ENCODE results near the gene PRPH2.
"Not testable (repeated sequence)": the region's sequence is repeated elsewhere in the genome, so short reads cannot be mapped to it uniquely, and the experiment has no call there.

PRPH2 gene

DNA sequence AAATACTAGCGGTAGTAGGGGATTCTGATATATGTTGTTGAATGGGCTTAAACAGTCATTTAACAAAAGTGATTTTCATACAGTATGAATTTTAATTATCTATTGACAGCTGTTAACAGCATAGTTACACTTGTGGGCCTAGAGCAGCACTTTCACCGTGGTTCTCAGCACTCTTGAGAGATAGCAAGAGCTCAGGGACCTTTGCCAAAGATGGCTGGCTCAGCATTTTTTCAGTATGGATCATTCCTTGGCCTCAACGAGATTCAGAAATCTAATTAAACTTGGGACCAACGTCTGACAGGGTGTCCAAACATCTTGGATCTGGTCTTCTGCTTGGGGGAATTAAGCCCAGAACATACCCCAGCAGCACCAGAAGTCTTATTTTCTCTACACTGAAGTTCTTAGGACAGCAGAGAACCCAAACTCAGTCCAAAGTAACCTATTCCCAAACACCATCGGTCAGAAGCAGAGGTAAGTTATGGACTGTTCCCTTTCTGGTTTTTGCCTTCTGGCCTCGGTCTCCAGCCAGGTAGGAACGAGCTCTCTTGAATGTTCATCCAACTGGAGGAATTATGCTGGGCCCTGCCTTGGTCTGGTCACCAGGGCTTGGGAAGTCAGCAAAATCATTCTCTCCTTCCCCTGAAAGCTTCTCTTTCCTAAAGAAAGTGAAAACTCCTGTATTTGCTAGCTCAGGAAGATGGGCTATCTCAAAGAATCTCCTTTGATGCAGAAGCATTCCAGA, 25.7 kb downstream of the PRPH2 start:
- no peak for DNase-seq

DNA sequence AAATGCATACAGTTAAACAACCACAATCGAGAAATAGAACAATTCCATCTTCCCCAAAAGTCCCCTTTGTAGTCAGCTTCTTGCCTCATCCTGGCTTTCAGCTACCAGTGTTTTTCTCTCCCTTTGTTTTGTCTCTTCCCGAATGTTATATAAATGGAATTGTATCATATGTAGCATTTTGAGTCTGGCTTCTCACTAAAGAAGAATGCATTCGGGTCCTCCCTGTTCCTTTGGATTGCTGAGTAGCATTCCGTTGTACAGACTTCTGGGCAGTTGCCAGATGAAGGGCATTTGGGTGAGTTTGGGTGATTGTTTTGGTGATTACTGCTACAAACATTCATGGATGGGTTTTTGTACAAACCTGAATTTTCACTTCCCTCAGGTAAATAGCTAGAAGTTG, 27.8 kb downstream of the PRPH2 start:
- no peak for DNase-seq

DNA sequence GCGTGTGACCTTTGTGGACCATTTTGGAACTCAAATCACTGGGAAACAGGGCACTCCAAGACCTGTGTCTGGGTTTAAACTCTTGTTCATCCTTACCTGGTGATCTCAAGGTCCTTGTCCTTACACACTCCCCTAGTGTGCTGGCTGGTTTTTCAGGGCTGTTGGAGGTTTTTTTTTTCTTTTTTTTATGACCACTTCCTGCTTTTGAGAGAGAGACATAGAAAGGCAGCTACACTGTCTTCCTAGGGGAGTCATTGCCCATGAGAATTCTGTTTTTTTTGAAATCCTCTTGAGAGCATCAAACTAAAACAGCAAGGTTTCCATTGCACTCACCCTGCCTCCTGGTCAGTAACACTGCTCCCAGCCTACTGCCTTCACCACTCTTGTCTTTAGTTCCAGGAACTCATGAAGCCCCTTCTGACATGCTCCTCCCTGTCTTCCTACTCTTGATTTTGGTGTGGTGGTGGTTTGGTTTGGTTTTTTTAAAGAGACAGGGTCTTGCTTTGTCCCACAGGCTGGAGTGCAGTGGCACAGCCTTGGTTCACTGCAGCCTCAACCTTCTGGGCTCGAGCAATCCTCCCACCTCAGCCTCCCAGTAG, 28.6 kb downstream of the PRPH2 start:
- no peak for DNase-seq

DNA sequence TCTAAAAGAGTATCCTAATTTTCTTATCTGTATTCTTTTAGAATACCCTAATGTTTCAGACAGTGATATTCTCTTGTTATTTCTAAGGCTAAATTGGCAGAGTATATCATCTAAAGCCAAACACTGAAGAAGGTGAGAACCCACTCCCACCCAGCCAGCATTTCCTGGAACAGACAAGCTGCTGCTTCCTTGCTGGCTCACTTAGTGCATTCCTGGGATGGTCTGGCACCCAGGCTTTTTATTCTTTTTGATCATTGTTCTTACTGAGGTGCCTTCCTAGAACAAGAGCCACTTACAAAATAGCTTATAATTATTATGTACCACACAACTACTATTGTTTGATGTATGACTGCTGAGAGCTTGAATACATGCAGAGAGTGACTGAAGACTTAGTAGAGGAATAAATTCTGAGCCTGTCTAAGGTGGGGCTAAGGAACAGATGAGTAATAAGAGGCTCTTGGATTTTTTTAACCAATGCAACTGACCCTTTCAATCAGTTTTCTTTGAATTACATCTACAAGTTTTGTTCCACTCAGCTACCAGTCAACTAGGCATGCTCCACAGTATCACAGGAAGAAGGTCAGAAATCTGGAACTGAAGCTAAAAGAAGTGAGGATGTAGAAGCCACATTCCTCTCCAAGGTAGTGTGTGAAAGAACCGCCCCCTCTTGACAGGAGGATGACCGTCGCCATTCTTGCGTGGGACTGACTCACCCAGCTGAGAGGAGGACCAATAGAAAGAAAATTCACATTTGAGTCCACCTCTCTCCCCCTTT, 30.1 kb downstream of the PRPH2 start:
- no peak for DNase-seq

DNA sequence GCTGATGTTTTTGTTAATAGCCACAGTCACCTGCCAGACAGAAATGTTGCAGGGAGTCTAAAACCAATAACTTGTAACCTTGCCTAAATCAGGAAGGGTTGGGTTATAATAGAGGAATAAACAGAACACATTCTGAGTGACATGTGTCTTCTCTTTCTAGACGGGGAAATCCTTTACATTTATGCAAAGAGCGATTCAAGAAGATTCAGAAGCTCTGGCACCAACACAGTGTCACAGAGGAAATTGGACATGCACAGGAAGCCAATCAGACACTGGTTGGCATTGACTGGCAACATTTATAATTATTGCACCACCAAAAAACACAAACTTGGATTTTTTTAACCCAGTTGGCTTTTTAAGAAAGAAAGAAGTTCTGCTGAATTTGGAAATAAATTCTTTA, 31.5 kb downstream of the PRPH2 start:
- no peak for DNase-seq

DNA sequence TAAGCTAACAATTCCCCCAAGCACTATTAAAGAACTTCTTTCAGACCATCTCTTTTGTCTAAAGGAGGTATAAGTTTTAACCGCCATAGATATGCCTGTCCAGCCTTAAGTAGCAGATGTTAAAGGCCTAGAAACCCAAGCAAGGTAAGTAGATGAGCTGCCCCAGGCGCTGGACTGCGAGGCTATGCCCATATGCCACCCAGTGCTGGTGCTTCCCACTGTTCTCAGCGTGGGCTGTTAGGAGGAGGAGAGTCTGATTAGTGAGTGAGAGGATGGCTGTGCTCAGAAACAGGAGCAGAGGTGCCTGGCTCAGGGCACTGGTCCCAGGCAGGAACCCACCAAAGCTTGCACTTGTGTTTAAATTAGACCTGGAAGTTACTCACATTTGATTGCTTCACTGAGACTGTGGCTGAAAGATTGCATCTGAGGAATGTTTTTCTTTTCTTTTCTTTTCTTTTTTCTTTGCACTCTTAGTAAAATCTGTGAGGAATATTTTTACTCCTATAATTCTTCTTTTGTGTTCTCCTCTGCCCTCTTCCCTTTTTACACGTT, 32.2 kb downstream of the PRPH2 start:
- no peak for DNase-seq

DNA sequence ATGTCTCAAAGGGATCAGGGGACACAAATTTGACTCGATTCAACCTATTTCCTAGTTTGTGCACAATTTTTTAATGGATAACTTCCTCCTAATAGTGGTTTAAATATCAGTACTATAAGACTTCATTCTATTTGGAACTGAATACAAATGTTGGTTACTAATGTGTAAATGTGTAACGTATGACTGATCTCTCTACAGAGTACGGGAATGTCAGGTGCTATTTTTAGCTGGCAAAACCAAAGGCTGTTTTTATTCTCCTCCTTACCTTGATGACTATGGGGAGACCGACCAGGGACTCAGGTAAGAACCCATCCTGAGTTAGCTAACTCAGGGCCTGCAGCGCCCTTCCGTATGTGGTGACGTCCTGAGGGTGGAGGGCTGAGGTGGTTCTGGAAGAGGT, 33.0 kb downstream of the PRPH2 start:
- DNase-seq = no peak

DNA sequence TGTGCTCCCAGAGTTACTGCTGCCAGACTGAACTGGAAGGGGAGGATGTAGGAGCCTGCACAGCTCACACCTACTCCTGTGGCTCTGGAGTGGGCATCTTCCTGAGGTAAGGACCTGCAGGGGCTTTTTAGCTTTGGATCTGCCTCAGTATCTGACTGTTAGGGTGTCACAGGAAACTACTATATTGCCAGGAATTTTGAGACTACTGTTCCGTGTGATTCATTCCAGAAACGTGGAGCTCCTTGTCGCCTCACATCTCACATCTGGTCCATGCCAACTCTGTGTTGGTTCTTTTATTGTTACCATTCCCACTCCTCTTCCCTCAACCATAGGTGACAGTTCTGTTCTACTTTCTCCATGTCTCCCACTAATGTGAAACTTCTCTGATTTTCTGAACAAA, 34.1 kb downstream of the PRPH2 start:
- DNase-seq = no peak

DNA sequence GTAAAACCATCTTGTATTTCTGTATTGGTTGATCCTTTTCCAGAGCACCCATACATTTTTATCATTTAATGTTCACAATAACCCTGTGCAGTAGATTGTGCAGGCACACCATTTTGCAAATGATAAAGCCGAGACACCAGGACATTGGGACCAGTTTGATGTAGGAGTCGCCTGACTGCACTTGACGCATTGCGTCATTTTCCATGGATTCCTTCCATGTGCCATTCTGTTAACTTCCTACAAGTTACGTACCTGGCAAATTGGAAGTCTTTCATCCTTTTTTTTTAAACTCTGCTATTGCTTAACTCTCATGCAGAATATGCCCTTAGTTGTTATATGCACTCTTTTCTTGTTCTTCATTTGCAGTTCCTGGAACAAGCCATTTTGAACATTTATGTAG, 43.0 kb downstream of the PRPH2 start:
- no peak for DNase-seq

DNA sequence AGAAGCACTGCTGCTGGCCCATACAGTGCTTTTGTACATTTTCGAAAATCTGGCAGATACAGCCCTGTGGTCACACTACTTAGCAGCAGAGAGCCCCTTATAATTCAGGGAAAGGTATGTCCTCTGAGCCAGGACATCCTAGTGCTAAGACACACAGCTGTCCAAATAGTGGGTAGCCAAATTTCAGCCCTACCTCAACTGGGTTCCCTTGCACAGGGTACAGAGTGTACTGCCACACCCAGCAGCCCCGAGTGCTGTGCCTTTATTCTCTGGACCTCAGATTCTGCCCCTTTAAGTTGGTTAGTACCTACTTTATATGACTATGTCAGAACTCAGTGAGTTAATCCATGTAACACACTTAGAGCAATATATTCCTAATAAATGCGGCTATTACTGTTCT, 47.6 kb downstream of the PRPH2 start:
- no peak for DNase-seq

DNA sequence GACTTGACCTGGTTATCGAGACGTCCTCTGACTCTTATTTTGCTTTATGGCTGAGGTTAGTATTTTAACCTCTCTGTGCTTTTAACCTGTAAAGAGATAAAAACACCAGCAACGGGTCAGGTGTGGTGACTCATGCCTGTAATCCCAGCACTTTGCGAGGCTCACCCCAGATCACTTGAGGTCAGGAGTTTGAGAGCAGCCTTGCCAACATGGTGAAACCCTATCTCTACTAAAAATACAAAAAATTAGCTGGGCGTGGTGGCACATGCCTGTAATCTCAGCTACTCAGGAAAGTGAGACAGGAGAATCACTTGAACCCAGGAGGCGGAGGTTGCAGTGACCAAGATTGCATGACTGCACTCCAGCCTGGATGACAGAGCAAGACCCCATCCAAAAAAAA, 48.0 kb downstream of the PRPH2 start:
- not testable (repeated sequence) for DNase-seq

DNA sequence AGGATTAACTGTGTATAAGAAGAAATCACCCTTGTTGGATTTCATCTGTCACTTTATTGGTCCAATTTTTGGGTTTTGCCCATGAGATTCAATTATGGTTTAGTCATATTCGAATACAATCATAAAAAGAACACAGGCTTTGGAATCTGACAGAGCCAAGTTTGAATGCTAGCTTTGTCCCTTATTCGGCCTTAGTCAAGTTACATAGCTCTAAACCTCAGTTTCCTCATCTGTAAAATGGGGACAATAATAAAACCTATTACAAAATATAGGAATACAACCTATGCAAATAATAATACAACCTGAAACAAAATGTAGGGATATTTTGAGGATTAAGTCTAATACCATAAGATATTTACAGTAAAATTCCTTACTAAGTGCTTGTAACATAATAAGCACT, 57.7 kb downstream of the PRPH2 start:
- no peak for DNase-seq

DNA sequence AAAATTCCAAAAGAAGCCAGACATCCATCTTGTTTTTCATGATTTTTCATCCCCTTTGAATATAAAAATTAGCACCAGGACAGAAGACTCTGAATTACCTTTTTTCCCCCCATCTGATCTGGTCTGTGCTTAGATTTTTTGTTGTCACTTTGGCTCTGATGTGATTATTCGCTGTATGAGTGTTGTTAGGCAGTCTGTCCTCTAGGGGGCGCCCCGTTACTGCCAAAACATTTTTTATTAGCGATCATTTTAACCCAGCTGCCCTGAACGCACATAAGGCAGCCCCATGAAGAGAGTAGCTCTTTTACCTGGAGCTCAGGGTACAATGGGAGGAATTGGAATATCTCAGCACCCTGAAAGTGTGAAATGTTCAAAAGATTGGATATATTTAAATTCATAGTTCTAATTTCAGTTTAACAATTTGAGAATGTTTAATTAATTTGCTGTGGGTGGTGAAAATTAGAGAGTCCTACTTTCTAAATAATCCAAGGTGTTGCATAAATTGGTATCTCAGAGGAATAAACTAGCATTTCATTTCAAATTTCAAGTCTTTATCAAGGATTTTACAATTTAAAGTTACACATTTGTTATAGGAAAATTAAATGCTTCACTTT, 60.8 kb downstream of the PRPH2 start:
- DNase-seq = peak; percentile 95

DNA sequence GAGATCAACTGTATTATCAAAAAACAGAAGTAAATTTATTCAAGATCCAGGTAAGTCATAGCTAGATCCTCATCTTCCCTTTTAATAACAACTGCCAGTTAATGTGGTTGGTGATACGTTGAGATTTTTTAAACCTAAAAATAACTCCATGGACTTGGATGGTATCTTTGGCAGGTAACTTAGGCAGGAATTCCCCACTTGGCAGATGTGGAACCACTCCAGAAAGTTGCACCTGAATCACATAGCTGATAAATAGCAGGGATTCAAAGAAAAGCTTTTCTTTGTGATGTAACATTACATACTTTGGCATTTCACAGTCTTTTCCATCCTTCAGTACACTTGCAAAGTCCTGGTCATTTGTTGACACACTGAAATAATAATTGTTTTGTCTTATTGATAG, 62.6 kb downstream of the PRPH2 start:
- no peak for DNase-seq

DNA sequence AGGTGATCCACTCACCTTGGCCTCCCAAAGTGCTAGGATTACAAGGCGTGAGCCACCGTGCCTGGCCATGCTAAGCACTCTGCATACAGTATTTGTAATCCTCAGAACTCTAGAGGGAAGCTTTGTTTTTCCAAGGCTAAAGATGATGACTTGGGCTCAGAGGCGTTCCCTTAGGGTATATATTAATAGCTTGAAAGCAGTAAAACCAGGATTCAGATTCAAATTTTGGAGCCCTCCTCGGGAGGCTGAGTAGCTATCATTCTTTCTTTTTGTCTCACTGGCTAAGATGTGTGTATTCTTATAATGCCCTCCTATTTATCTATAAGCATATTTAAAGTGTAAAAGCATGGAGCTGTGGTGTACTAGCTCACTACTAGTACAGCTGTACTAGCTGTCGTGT, 68.5 kb downstream of the PRPH2 start:
- no peak for DNase-seq

DNA sequence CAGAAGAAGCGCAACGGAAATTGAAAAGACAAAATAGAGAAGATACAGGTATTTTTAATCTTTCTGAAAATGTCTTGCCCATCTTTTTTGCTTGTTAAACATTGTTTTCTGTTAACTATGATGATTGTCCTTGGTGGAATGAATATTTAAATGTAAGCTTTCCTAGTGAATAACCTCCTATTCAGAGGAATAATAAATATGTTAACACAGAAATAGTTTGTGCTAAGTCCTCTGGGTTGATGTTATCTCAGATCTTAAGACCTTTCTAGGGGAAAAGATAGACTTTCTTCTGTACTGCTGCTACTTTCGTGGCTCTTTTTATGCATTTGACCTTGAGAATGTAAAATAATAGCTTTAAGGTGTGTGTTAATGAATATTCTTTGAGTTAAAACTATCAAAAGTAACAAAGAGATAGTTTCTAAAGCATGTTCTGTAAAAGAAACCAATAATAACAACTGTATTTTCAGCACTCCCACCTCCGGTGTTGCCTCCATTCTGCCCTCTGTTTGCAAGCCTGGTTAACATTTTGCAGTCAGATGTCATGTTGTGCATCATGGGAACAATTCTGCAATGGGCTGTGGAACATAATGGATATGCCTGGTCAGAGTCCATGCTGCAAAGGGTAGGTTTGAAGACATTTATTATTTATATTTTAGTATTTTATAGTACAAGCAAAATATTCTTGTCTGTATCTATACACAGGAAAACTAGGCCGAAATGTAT, 70.2 kb downstream of the PRPH2 start:
- DNase-seq = no peak
